Panc1 (cell line): ENCODE results near the gene YOD1. TPM values are rescaled to one million over a fixed set of nuclear protein-coding genes. Genes with fewer than 3 reads are reported as not detected.

ENCODE experiments used
- ATAC-seq: fragments of 200-7000 bp; cut with Tn5 transposase; 2 replicates; pipeline ENCODE4 v1.9.1; 2020; ENCODE audit warnings: mild to moderate bottlenecking, moderate library complexity
- BruUV-seq: library from RNA; stranded (reverse); fragments of 400-500 nt; replicated peaks from 2 replicates; lab custom pipeline; 2021; lab: Mats Ljungman, UMichigan
- CTCF ChIA-PET: fragments of 300-600 bp; sonication (Branson Sonifier 250); formaldehyde crosslinking; loops from one replicate; lab custom pipeline; 2022; ENCODE audit warnings: antibody characterized with exemption; lab: Charles Lee
- POLR2A ChIA-PET: fragments of 300-600 bp; sonication (Branson Sonifier 250); formaldehyde crosslinking; loops from one replicate; lab custom pipeline; 2022; ENCODE audit warnings: antibody characterized with exemption; lab: Charles Lee
- DNase-seq: peaks from one replicate; pipeline ENCODE4 v3.0.0-alpha.2; 2010; ENCODE audit warnings: low read depth, low spot score
- H3K27ac ChIP-seq: 2 replicates; pipeline ENCODE4 v1.5.1; 2011; ENCODE audit warnings: mild to moderate bottlenecking, low read length, inconsistent platforms
- H3K27me3 ChIP-seq: fragments of 200-500 bp; sonication (Bioruptor generic); 2 replicates; pipeline ENCODE4 v1.6.0; 2014; ENCODE audit warnings: low read length, inconsistent platforms; ENCODE audit not compliant: control insufficient read depth, insufficient read depth
- H3K36me3 ChIP-seq: fragments of 200-500 bp; sonication (Bioruptor generic); 2 replicates; pipeline ENCODE4 v1.5.1; 2014; ENCODE audit warnings: inconsistent platforms, mild to moderate bottlenecking, low read length, moderate library complexity; ENCODE audit not compliant: control insufficient read depth, insufficient read depth
- H3K4me1 ChIP-seq: 2 replicates; pipeline ENCODE4 v1.5.1; 2011; ENCODE audit warnings: inconsistent platforms, mild to moderate bottlenecking, low read length, moderate library complexity; ENCODE audit not compliant: control insufficient read depth, insufficient read depth
- H3K4me3 ChIP-seq, 2 experiments: 2 replicates each; pipeline ENCODE4 v1.5.1; 2011 to 2012; ENCODE audit warnings: low read depth in 2 of 2, low read length in 2 of 2, mild to moderate bottlenecking in 2 of 2, inconsistent platforms in 1 of 2, moderate library complexity in 1 of 2
- H3K9me3 ChIP-seq: fragments of 200-500 bp; sonication (Bioruptor generic); 2 replicates; pipeline ENCODE4 v1.5.1; 2014; ENCODE audit warnings: low read depth, mild to moderate bottlenecking, inconsistent platforms, low read length, moderate library complexity; ENCODE audit not compliant: control insufficient read depth, insufficient read depth
- POLR2AphosphoS5 ChIP-seq: IDR thresholded peaks from 2 replicates; pipeline ENCODE4 v1.6.1; 2012; ENCODE audit warnings: mild to moderate bottlenecking, low read depth, low read length, moderate library complexity
- SIN3A ChIP-seq: IDR thresholded peaks from 2 replicates; pipeline ENCODE4 v1.6.1; 2012; ENCODE audit warnings: low read depth, mild to moderate bottlenecking, low read length, moderate library complexity, borderline replicate concordance; ENCODE audit not compliant: insufficient read depth
- TCF7L2 ChIP-seq: IDR thresholded peaks from 2 replicates; pipeline ENCODE4 v1.6.1; 2011; ENCODE audit warnings: mild to moderate bottlenecking, low read depth, low read length, inconsistent platforms
- in situ Hi-C: cut with HindIII; loops from 2 replicates; pipeline ENCODE4 v1.10.0; 2016; ENCODE audit warnings: low sequenced_read_pairs, low pct_unique_long_range_greater_than_20kb
- intact Hi-C: fragments of 100-400 bp; cut with micrococcal nuclease; formaldehyde crosslinking; loops from one replicate; pipeline ENCODE4 v1.10.0; 2022; ENCODE audit not compliant: unreplicated experiment
- total RNA-seq: library from RNA; stranded (reverse); gene quantifications from one replicate; pipeline ENCODE4 v1.2.1, GENCODE V29; 2021; ENCODE audit not compliant: unreplicated experiment
- TF ChIP-seq, protein P1 (sequence below): fragments of 450-650 bp; IDR thresholded peaks from 2 replicates; pipeline ENCODE4 v1.5.1; 2017; ENCODE audit warnings: mild to moderate bottlenecking
- TF ChIP-seq, protein P2 (sequence below), 2 experiments: IDR thresholded peaks; 2 replicates each; pipeline ENCODE4 v1.6.1; 2011 to 2012; ENCODE audit warnings: low read depth in 2 of 2, control low read depth in 1 of 2, low read length in 1 of 2, mild to moderate bottlenecking in 1 of 2, moderate library complexity in 1 of 2; ENCODE audit not compliant: insufficient read depth in 1 of 2

The YOD1 gene
- total RNA-seq, 1 experiment from 2014 or later: 7.1 TPM

DNA sequence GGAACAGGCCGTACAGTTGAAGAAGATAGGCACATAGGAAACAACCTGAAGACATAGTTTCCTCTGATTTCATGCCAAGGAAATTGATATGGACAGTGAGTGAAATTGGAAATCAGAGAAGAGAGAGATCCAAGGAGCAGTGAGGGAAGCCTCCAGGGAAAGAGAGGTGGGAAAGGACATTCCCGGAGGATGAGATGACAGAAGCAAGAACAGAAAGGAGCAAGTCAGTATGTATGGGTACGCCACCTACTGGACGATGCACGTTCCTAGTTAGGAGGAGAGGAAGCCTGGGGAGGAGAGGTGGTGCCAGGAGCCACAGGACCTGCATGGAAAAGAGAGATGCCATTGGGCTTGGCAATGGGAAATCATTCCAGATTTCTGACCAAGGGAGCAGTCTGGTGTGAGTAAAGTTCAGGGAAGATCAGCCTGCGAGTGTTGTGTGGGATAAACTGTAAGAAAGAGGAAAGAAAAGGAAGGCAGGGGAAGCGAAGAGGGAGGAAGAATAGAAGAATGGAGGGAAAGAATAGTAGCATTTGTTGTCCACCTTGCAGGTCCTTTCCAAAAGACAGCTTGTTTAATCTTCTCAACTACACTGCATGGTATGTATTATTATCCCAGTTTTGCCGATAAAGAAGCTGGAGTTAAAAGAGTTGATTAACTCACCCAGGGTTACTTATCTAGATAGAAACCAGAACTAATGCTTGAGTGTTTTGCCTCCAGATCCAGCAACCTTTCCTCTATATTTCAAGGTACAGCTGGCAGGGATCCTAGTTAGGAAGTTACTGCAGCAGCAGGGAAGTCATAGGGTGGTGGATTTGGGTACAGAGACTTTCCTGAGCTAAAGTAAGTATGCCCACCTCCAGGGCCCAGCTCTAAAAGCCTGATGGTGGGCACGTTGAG, 45.8 kb downstream of the YOD1 start:
- Histone ChIP-seq H3K9me3 (no peaks in the 10 kb centered on the region), H3K27ac (no peak overlapping the region), H3K27me3 (no peaks in the 10 kb centered on the region; the same call in 1 of the 2 replicates), H3K4me3 (no peak overlapping the region), H3K36me3 (no peaks in the 10 kb centered on the region), H3K4me1 (no peaks in the 10 kb centered on the region)
- TF ChIP-seq TCF7L2: no peak
- no peak for TF ChIP-seq POLR2AphosphoS5
- TF ChIP-seq, protein P1, sequence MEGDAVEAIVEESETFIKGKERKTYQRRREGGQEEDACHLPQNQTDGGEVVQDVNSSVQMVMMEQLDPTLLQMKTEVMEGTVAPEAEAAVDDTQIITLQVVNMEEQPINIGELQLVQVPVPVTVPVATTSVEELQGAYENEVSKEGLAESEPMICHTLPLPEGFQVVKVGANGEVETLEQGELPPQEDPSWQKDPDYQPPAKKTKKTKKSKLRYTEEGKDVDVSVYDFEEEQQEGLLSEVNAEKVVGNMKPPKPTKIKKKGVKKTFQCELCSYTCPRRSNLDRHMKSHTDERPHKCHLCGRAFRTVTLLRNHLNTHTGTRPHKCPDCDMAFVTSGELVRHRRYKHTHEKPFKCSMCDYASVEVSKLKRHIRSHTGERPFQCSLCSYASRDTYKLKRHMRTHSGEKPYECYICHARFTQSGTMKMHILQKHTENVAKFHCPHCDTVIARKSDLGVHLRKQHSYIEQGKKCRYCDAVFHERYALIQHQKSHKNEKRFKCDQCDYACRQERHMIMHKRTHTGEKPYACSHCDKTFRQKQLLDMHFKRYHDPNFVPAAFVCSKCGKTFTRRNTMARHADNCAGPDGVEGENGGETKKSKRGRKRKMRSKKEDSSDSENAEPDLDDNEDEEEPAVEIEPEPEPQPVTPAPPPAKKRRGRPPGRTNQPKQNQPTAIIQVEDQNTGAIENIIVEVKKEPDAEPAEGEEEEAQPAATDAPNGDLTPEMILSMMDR: peak; percentile 89
- DNase-seq (peak; percentile 38), ATAC-seq (peak; percentile 92)
- ChIA-PET POLR2A (no interaction called here), CTCF (no interaction called here)
- intact Hi-C loops (no loop called here), in situ Hi-C loops (no loop called here)
- no TSS peak for BruUV-seq

DNA sequence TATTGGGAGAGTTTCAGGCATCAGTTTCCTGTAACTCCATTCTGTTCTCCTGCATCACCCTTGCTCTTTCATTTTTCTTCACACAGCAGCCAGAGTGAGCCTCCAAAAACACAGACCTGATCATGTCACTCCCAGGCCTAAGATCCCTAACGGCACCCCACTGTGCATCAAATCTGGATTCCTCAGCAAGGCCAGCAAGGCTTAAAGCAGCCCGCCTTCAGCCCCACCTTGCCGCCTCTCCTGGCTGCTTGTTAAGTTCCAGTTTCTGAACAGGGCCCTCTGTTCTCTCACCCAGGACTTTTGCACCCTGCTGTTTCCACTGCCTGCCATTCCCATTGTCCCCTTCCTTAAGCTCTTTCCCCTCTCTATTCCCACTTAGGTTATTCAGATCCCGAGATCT, 47.8 kb downstream of the YOD1 start:
- TF ChIP-seq TCF7L2 (no peak), POLR2AphosphoS5 (no peak)
- TF ChIP-seq, protein P1: no peak
- Histone ChIP-seq H3K4me3 (no peak overlapping the region), H3K27ac (no peak overlapping the region), H3K4me1 (no peaks in the 10 kb centered on the region), H3K9me3 (no peaks in the 10 kb centered on the region), H3K27me3 (no peaks in the 10 kb centered on the region), H3K36me3 (no peaks in the 10 kb centered on the region)
- intact Hi-C loops (no loop called here), in situ Hi-C loops (no loop called here)
- ChIA-PET CTCF (interaction anchor here (0.6 kb wide), 2 partner anchors 77 to 224 kb away, joined by 3 to 8 read pairs; no protein-coding TSS in a partner anchor), POLR2A (no interaction called here)
- ATAC-seq (no peak), DNase-seq (no peak)
- BruUV-seq: no TSS peak

DNA sequence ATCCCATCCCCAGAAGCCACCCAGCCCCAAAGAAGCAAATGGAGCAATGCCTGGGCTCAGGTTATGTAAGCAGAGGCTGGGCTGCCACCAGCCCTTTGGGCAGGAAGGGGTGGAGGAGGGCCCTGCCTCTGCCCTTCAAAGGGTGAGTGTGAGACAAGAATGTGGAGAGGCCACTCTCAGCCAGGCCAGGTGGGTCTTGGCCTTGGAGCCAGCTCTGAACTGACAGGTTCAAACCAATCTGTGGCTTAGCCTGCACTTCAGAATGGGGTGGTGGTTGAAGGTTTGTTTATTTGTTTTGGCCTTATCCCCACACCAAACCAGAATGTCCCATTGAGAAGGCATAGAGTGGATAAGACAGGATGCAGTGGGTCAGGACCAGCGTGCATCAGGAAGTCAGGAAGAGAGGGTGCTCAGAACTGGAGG, 48.3 kb downstream of the YOD1 start:
- H3K4me1 ChIP-seq: no peaks in the 10 kb centered on the region
- DNase-seq (no peak), ATAC-seq (no peak)
- no peaks in the 10 kb centered on the region for H3K9me3 ChIP-seq
- ChIA-PET POLR2A (no interaction called here), CTCF (interaction anchor here (0.6 kb wide), 1 partner anchor 224 kb away, joined by 3 read pairs; no protein-coding TSS in a partner anchor)
- H3K27ac ChIP-seq: no peak overlapping the region
- TF ChIP-seq POLR2AphosphoS5: no peak
- no peak for TF ChIP-seq TCF7L2
- TF ChIP-seq, protein P2, sequence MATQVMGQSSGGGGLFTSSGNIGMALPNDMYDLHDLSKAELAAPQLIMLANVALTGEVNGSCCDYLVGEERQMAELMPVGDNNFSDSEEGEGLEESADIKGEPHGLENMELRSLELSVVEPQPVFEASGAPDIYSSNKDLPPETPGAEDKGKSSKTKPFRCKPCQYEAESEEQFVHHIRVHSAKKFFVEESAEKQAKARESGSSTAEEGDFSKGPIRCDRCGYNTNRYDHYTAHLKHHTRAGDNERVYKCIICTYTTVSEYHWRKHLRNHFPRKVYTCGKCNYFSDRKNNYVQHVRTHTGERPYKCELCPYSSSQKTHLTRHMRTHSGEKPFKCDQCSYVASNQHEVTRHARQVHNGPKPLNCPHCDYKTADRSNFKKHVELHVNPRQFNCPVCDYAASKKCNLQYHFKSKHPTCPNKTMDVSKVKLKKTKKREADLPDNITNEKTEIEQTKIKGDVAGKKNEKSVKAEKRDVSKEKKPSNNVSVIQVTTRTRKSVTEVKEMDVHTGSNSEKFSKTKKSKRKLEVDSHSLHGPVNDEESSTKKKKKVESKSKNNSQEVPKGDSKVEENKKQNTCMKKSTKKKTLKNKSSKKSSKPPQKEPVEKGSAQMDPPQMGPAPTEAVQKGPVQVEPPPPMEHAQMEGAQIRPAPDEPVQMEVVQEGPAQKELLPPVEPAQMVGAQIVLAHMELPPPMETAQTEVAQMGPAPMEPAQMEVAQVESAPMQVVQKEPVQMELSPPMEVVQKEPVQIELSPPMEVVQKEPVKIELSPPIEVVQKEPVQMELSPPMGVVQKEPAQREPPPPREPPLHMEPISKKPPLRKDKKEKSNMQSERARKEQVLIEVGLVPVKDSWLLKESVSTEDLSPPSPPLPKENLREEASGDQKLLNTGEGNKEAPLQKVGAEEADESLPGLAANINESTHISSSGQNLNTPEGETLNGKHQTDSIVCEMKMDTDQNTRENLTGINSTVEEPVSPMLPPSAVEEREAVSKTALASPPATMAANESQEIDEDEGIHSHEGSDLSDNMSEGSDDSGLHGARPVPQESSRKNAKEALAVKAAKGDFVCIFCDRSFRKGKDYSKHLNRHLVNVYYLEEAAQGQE (IDR thresholded peaks at IDR 0.05; ENCODE audit: insufficient read depth in 1 of 2, low read depth in 2 of 2, low read length in 1 of 2): no peak
- no peak for TF ChIP-seq SIN3A
- TF ChIP-seq, protein P1: no peak
- H3K27me3 ChIP-seq: peaks cover under 1% of the 10 kb centered on the region; the same call in 1 of the 2 replicates
- H3K36me3 ChIP-seq: no peaks in the 10 kb centered on the region
- no TSS peak for BruUV-seq
- intact Hi-C loops (no loop called here), in situ Hi-C loops (no loop called here)
- no peak overlapping the region for H3K4me3 ChIP-seq
